ENCODE data around the gene MRPS23. TPM values are rescaled to one million over a fixed set of nuclear protein-coding genes. Genes with fewer than 3 reads are reported as not detected.

Gene MRPS23
- total and polyA plus RNA-seq, 10 donors: 7.3 to 29.2 (median 23.3) TPM

GRCh38 chr17:57794841-57795240 is 55.0 kb downstream of the MRPS23 start:
- TF ChIP-seq CTCF (IDR thresholded peaks at IDR 0.05 in 8 of 11, conservative IDR thresholded peaks at IDR 0.05 in 3 of 11) (no peak), POLR2AphosphoS5 (IDR thresholded peaks at IDR 0.05) (no peak), POLR2A (IDR thresholded peaks at IDR 0.05) (no peak)
- H3K27ac ChIP-seq: no peak overlapping the region
- WGBS, 5 donors: 49 to 73% (median 53%) methylated on average over 2 of the region's 2 CpGs
- no peak overlapping the region for H3K4me3 ChIP-seq
- DNase-seq: no peak
- no peaks in the 10 kb centered on the region for H3K4me1 ChIP-seq
- no peaks in the 10 kb centered on the region for H3K36me3 ChIP-seq
- H3K9me3 ChIP-seq: no peaks in the 10 kb centered on the region
- H3K27me3 ChIP-seq (replicated peaks in 1 of 7): no peaks in the 10 kb centered on the region
- intact Hi-C loops (cut with DNase I; ENCODE audit: low total_unique reads): no loop called here

- Histone ChIP-seq H3K4me1 (peaks cover 0 to 6% (median under 1%) of the 10 kb centered on the region in 6 donors), H3K9me3 (no peaks in the 10 kb centered on the region), H3K27ac (no peak overlapping the region), H3K36me3 (no peaks in the 10 kb centered on the region), H3K4me3 (no peak overlapping the region), H3K27me3 (replicated peaks in 1 of 7) (peaks cover 0 to 23% (median 0%) of the 10 kb centered on the region in 7 donors)
- 62 to 78% (median 67%) methylated on average over 4 of the region's 4 CpGs for WGBS, 5 donors
- TF ChIP-seq CTCF (IDR thresholded peaks at IDR 0.05 in 8 of 11, conservative IDR thresholded peaks at IDR 0.05 in 3 of 11): no peak
- TF ChIP-seq POLR2AphosphoS5 (IDR thresholded peaks at IDR 0.05): no peak
- no peak for TF ChIP-seq POLR2A (IDR thresholded peaks at IDR 0.05)
- intact Hi-C loops (cut with DNase I; ENCODE audit: low total_unique reads): no loop called here
- no peak for DNase-seq
These were observed 61.1 kb downstream of the MRPS23 start for GRCh38 chr17:57788725-57789124.

DNA sequence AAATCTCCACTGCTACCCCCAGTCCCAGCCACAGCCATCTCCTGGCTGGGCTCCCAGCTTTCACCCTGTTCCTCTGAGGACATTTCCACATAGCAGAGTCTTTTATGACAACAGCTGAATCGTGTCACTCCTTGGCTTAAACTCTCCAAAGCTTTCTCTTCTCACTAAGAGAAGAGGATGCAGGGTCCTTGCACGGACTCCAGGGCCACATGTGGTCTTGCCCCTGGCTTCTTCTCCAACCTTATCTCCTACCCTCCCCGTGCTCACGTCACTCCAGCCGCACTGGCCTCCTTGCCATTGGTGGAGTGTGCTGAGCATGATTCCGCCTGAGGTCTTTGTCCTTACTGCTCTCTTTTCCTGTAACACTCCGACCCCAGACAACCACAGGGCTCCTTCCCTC is 64.8 kb downstream of the MRPS23 start:
- H3K9me3 ChIP-seq: no peaks in the 10 kb centered on the region
- 71 to 82% (median 79%) methylated on average over 7 of the region's 7 CpGs for WGBS, 5 donors
- DNase-seq: no peak
- intact Hi-C loops (cut with DNase I; ENCODE audit: low total_unique reads): no loop called here
- H3K4me3 ChIP-seq: no peak overlapping the region
- H3K27me3 ChIP-seq (replicated peaks in 1 of 7): peaks cover 0 to 48% (median 0%) of the 10 kb centered on the region in 7 donors
- TF ChIP-seq POLR2A (IDR thresholded peaks at IDR 0.05) (no peak), CTCF (IDR thresholded peaks at IDR 0.05 in 8 of 11, conservative IDR thresholded peaks at IDR 0.05 in 3 of 11) (no peak), POLR2AphosphoS5 (IDR thresholded peaks at IDR 0.05) (peak in 2 of 3 donors; percentile 63 to 71)
- H3K36me3 ChIP-seq: no peaks in the 10 kb centered on the region
- peak overlapping the region in 7 of 8 donors; percentile 10 to 71 (median 64) for H3K27ac ChIP-seq
- peaks cover 0 to 28% (median 18%) of the 10 kb centered on the region in 6 donors for H3K4me1 ChIP-seq

Small RNA genes within 50 kb of the gene (small RNA-seq; reads per million reads assigned to genes)
- gene RN7SKP94: 0 reads per million in 4 donors

Other genes starting within 250 kb of the MRPS23 start
- not detected for gene CCDC182, start 104.7 kb downstream of the MRPS23 start, total RNA-seq
- not detected for gene CCDC182, start 104.7 kb downstream of the MRPS23 start, polyA plus RNA-seq
- 10 to 100 TPM; 13.2 to 23.5 (median 16.7) TPM for gene CUEDC1, start 105.4 kb upstream of the MRPS23 start, total RNA-seq
- 10 to 100 TPM in 1 of 3 donors, 1 to 10 TPM in 2; 5.4 to 15.7 (median 5.4) TPM for gene CUEDC1, start 105.4 kb upstream of the MRPS23 start, polyA plus RNA-seq
- 10 to 100 TPM; 43.0 to 59.9 (median 54.2) TPM for gene VEZF1, start 138.2 kb upstream of the MRPS23 start, total RNA-seq
- gene VEZF1, start 138.2 kb upstream of the MRPS23 start, polyA plus RNA-seq: 10 to 100 TPM in 2 of 3 donors, 1 to 10 TPM in 1; 10.0 to 19.1 (median 10.2) TPM
- 100 to 1,000 TPM; 165 to 213 (median 174) TPM for gene SRSF1, start 157.2 kb upstream of the MRPS23 start, total RNA-seq
- 10 to 100 TPM; 65.8 to 90.4 (median 88.2) TPM for gene SRSF1, start 157.2 kb upstream of the MRPS23 start, polyA plus RNA-seq
- gene DYNLL2, start 233.4 kb upstream of the MRPS23 start, total RNA-seq: 10 to 100 TPM; 19.4 to 29.7 (median 23.1) TPM
- 10 to 100 TPM in 2 of 3 donors, 1 to 10 TPM in 1; 9.9 to 26.3 (median 11.1) TPM for gene DYNLL2, start 233.4 kb upstream of the MRPS23 start, polyA plus RNA-seq